HepG2 (cell line): ENCODE results near the gene PRDX3. TPM values are rescaled to one million over a fixed set of nuclear protein-coding genes. Genes with fewer than 3 reads are reported as not detected.

Source experiments
- EEA1 ChIP-seq: sonication (generic); formaldehyde crosslinking; IDR thresholded peaks from 2 replicates; pipeline ENCODE4 v1.5.1; 2020; ENCODE audit warnings: mild to moderate bottlenecking, missing genetic modification reagents, borderline replicate concordance
- GLI4 ChIP-seq: sonication (generic); formaldehyde crosslinking; IDR thresholded peaks from 2 replicates; pipeline ENCODE4 v1.5.1; 2020; ENCODE audit warnings: missing genetic modification reagents, mild to moderate bottlenecking, moderate library complexity, borderline replicate concordance
- KLF15 ChIP-seq: sonication (generic); formaldehyde crosslinking; IDR thresholded peaks from 2 replicates; pipeline ENCODE4 v1.8.1; 2023; ENCODE audit warnings: borderline replicate concordance, mild to moderate bottlenecking, inconsistent platforms, missing genetic modification reagents, mixed read lengths
- KLF6 ChIP-seq: IDR thresholded peaks from 2 replicates; pipeline ENCODE4 v1.8.0; 2016; ENCODE audit warnings: missing biosample characterization, missing genetic modification reagents
- KLF9 ChIP-seq: IDR thresholded peaks from 2 replicates; pipeline ENCODE4 v1.6.1; 2016; ENCODE audit warnings: low read depth
- MTF2 ChIP-seq: sonication (generic); formaldehyde crosslinking; IDR thresholded peaks from 2 replicates; pipeline ENCODE4 v1.5.0; 2020; ENCODE audit warnings: missing genetic modification reagents, borderline replicate concordance
- PHF21A ChIP-seq: sonication (generic); formaldehyde crosslinking; IDR thresholded peaks from 2 replicates; pipeline ENCODE4 v1.5.0; 2020; ENCODE audit warnings: mild to moderate bottlenecking, missing genetic modification reagents
- SIN3B ChIP-seq: fragments of 150-350 bp; IDR thresholded peaks from 2 replicates; pipeline ENCODE4 v1.6.1; 2014; ENCODE audit warnings: low read length
- SMAD9 ChIP-seq: sonication (generic); formaldehyde crosslinking; IDR thresholded peaks from 2 replicates; pipeline ENCODE4 v1.5.1; 2020; ENCODE audit warnings: mild to moderate bottlenecking, missing genetic modification reagents
- SPEN ChIP-seq: sonication (generic); formaldehyde crosslinking; IDR thresholded peaks from 2 replicates; pipeline ENCODE4 v1.5.1; 2020; ENCODE audit warnings: low read depth, mild to moderate bottlenecking, missing genetic modification reagents
- TP53 ChIP-seq: sonication (generic); formaldehyde crosslinking; conservative IDR thresholded peaks from 2 replicates; pipeline ENCODE4 v1.4.0; 2020; ENCODE audit warnings: missing genetic modification reagents
- ZFP36L2 ChIP-seq: sonication (generic); formaldehyde crosslinking; IDR thresholded peaks from 2 replicates; pipeline ENCODE4 v1.4.0; 2020; ENCODE audit warnings: missing genetic modification reagents
- ZNF235 ChIP-seq: sonication (generic); formaldehyde crosslinking; IDR thresholded peaks from 2 replicates; pipeline ENCODE4 v1.8.1; 2023; ENCODE audit warnings: mild to moderate bottlenecking, missing genetic modification reagents, borderline replicate concordance
- ZNF747 ChIP-seq: sonication (generic); formaldehyde crosslinking; IDR thresholded peaks from 2 replicates; pipeline ENCODE4 v1.8.1; 2023; ENCODE audit warnings: missing genetic modification reagents, mild to moderate bottlenecking, borderline replicate concordance
- ZNF773 ChIP-seq: sonication (generic); formaldehyde crosslinking; IDR thresholded peaks from 2 replicates; pipeline ENCODE4 v1.4.0; 2020; ENCODE audit warnings: missing genetic modification reagents, borderline replicate concordance
- polyA plus RNA-seq, 8 experiments: library from polyadenylated mRNA; depleted of rRNA in 3 of 8; stranded (reverse) in 7 of 8; unstranded in 1 of 8; fragments of >200 nt; fragmentation: Illumina TruSeq in 4 of 8; extraction: Trizol in 4 of 8; gene quantifications; 2 replicates each; pipeline versions ENCODE4 v1.2.1 to v1.2.3, GENCODE V29; 2011 to 2016; ENCODE audit warnings: low read depth in 4 of 8, missing spikeins in 1 of 8, mixed read lengths in 1 of 8; ENCODE audit not compliant: insufficient read depth in 1 of 8
- total RNA-seq, 5 experiments: library from RNA; depleted of rRNA; stranded (reverse); fragments of >200 nt; fragmentation: Illumina TruSeq; extraction: Trizol; gene quantifications; 2 replicates each; pipeline ENCODE4 v1.2.3, GENCODE V29; 2016; ENCODE audit warnings: low read depth in 1 of 5
- TF ChIP-seq, protein P1 (sequence below): sonication (generic); formaldehyde crosslinking; IDR thresholded peaks from 2 replicates; pipeline ENCODE4 v1.5.1; 2020; ENCODE audit warnings: mild to moderate bottlenecking, missing genetic modification reagents
- TF ChIP-seq, protein P2 (sequence below): sonication (generic); formaldehyde crosslinking; IDR thresholded peaks from 2 replicates; pipeline ENCODE4 v1.8.0; 2023; ENCODE audit warnings: mild to moderate bottlenecking, missing genetic modification reagents
- TF ChIP-seq, protein P3 (sequence below): sonication (generic); formaldehyde crosslinking; IDR thresholded peaks from 2 replicates; pipeline ENCODE4 v1.5.0; 2020; ENCODE audit warnings: mild to moderate bottlenecking, missing genetic modification reagents, moderate library complexity

Gene PRDX3
- total and polyA plus RNA-seq, 2 of the 13 experiments (the other 11 are each of a cell fraction or from before 2014, with no cell fraction given) = 407 to 565 TPM

DNA sequence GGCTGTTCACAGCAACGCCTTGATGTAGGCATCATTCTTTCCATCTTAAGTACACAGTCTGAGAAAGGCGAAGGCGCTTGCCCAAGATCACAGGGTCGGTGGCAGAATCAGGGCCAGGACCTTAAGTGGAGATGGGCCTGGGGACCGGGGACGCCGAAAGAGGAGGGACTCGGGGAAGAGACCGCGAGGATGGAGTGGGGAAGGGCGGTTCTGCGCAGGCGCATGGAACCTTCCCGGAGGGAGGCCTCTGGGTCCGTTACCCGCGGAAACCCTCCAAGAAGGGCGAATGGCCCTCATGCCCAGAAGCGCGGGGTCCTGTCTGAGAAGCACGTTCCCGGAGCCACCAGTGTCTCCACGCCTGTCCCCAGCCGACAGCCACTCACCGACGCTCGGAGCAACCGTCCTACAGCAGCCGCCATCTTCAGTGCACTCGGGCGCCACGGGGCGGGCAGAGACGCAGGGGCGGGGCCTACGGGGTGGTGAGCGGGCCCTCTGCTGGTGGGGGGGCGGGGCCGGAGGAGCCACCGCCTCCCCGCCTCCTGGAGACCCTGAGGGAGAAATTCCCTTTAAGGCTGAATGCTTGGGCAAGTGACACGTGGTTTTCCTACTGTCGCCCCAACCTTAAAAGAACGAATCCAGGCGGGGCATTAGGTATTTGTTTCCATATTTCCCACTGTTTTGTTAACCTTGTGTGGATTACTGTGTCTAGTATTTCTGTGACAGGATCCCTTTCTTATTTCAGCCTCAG is at the start of gene PRDX3 (continued):
- TF ChIP-seq, protein P1, sequence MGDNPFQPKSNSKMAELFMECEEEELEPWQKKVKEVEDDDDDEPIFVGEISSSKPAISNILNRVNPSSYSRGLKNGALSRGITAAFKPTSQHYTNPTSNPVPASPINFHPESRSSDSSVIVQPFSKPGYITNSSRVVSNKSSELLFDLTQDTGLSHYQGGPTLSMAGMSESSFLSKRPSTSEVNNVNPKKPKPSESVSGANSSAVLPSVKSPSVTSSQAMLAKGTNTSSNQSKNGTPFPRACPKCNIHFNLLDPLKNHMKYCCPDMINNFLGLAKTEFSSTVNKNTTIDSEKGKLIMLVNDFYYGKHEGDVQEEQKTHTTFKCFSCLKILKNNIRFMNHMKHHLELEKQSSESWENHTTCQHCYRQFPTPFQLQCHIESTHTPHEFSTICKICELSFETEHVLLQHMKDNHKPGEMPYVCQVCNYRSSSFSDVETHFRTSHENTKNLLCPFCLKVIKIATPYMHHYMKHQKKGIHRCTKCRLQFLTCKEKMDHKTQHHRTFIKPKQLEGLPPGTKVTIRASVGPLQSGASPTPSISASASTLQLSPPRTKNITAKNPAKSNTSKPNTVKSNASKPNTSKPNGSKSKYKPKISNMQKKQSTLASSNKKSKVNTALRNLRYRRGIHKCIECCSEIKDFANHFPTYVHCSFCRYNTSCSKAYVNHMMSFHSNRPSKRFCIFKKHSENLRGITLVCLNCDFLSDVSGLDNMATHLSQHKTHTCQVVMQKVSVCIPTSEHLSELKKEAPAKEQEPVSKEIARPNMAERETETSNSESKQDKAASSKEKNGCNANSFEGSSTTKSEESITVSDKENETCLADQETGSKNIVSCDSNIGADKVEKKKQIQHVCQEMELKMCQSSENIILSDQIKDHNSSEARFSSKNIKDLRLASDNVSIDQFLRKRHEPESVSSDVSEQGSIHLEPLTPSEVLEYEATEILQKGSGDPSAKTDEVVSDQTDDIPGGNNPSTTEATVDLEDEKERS (CRISPR knock-in tag) = peak; percentile 71; the same call in 1 of the 2 replicates
- TF ChIP-seq GLI4 = no peak
- TF ChIP-seq MTF2 (CRISPR knock-in tag) = peak; percentile 83; the same call in 1 of the 2 replicates
- TF ChIP-seq SIN3B = no peak
- TF ChIP-seq SPEN (CRISPR knock-in tag) = peak; percentile 84
- no peak for TF ChIP-seq ZNF773 (CRISPR knock-in tag)
- TF ChIP-seq TP53 = no peak
- peak; percentile 25; the same call in 1 of the 2 replicates for TF ChIP-seq KLF6 (CRISPR knock-in tag)
- no peak for TF ChIP-seq ZNF235
- 0 out of 2 replicates have a peak, but pooled peaks have one; percentile 37 for TF ChIP-seq EEA1 (CRISPR knock-in tag)
- TF ChIP-seq, protein P2, sequence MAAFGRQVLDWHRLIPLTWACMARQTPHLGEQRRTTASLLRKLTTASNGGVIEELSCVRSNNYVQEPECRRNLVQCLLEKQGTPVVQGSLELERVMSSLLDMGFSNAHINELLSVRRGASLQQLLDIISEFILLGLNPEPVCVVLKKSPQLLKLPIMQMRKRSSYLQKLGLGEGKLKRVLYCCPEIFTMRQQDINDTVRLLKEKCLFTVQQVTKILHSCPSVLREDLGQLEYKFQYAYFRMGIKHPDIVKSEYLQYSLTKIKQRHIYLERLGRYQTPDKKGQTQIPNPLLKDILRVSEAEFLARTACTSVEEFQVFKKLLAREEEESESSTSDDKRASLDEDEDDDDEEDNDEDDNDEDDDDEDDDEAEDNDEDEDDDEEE (CRISPR knock-in tag) = no peak
- peak; percentile 77; the same call in 1 of the 2 replicates for TF ChIP-seq ZNF747 (CRISPR knock-in tag)
- TF ChIP-seq SMAD9 (CRISPR knock-in tag) = no peak
- no peak for TF ChIP-seq KLF9 (CRISPR knock-in tag)
- TF ChIP-seq ZFP36L2 (CRISPR knock-in tag) = no peak
- no peak for TF ChIP-seq PHF21A (CRISPR knock-in tag)
- TF ChIP-seq, protein P3, sequence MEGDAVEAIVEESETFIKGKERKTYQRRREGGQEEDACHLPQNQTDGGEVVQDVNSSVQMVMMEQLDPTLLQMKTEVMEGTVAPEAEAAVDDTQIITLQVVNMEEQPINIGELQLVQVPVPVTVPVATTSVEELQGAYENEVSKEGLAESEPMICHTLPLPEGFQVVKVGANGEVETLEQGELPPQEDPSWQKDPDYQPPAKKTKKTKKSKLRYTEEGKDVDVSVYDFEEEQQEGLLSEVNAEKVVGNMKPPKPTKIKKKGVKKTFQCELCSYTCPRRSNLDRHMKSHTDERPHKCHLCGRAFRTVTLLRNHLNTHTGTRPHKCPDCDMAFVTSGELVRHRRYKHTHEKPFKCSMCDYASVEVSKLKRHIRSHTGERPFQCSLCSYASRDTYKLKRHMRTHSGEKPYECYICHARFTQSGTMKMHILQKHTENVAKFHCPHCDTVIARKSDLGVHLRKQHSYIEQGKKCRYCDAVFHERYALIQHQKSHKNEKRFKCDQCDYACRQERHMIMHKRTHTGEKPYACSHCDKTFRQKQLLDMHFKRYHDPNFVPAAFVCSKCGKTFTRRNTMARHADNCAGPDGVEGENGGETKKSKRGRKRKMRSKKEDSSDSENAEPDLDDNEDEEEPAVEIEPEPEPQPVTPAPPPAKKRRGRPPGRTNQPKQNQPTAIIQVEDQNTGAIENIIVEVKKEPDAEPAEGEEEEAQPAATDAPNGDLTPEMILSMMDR (CRISPR knock-in tag) = peak; percentile 44
- no peak; the same call in 1 of the 2 replicates for TF ChIP-seq KLF15 (CRISPR knock-in tag)
